Measurements from ENCODE around the gene RMDN2.
A peak's percentile ranks its signal among the peaks of the same experiment; 100 is the strongest.

Gene RMDN2

GRCh38 chr2:37925063-37925897 is at the start of gene RMDN2:
Gene RMDN2 (plus strand): TSS chr2:37925287. CDS start chr2:37929278, 3,991 bp downstream.
- DNase-seq, result peak; percentile 95

GRCh38 chr2:37875403-37875906 is 49.6 kb upstream of the RMDN2 start:
- peak; percentile 65 for DNase-seq

- no peak for DNase-seq
These were observed 48.9 kb upstream of the RMDN2 start for GRCh38 chr2:37876227-37876626.

GRCh38 chr2:37877457-37878315 is 47.4 kb upstream of the RMDN2 start:
- no peak for DNase-seq

- DNase-seq, result no peak
These were observed 46.6 kb upstream of the RMDN2 start for GRCh38 chr2:37878536-37878935.

- no peak for DNase-seq
These were observed 44.5 kb upstream of the RMDN2 start for GRCh38 chr2:37880551-37880950.

GRCh38 chr2:37881397-37881796 is 43.7 kb upstream of the RMDN2 start:
- DNase-seq, result no peak

- no peak for DNase-seq
These were observed 43.1 kb upstream of the RMDN2 start for GRCh38 chr2:37882036-37882435.

- DNase-seq, result no peak
These were observed 41.6 kb upstream of the RMDN2 start for GRCh38 chr2:37883518-37883917.

GRCh38 chr2:37885329-37885993 is 39.6 kb upstream of the RMDN2 start:
- no peak for DNase-seq

GRCh38 chr2:37886745-37887144 is 38.3 kb upstream of the RMDN2 start:
- DNase-seq, result no peak

- no peak for DNase-seq
These were observed 37.8 kb upstream of the RMDN2 start for GRCh38 chr2:37887286-37887685.

GRCh38 chr2:37890893-37891495 is 34.1 kb upstream of the RMDN2 start:
- peak; percentile 73 for DNase-seq

- no peak for DNase-seq
These were observed 33.1 kb upstream of the RMDN2 start for GRCh38 chr2:37891846-37892435.

- DNase-seq, result no peak
These were observed 32.5 kb upstream of the RMDN2 start for GRCh38 chr2:37892436-37893114.

- no peak for DNase-seq
These were observed 31.8 kb upstream of the RMDN2 start for GRCh38 chr2:37893327-37893726.

GRCh38 chr2:37894047-37894446 is 31.0 kb upstream of the RMDN2 start:
- no peak for DNase-seq

- DNase-seq, result no peak
These were observed 30.5 kb upstream of the RMDN2 start for GRCh38 chr2:37894601-37895000.

GRCh38 chr2:37895140-37895539 is 29.9 kb upstream of the RMDN2 start:
- no peak for DNase-seq

- DNase-seq, result no peak
These were observed 28.8 kb upstream of the RMDN2 start for GRCh38 chr2:37896319-37896718.

GRCh38 chr2:37897511-37897910 is 27.6 kb upstream of the RMDN2 start:
- no peak for DNase-seq

GRCh38 chr2:37898448-37898847 is 26.6 kb upstream of the RMDN2 start:
- DNase-seq, result no peak

All from left hindlimb (tissue), 1 donor.